Body of pancreas (tissue), 4 donors: ENCODE measurements around the gene STPG1.

Source experiments
- POLR2A ChIP-seq, 3 donors: fragments of 450-650 bp; IDR thresholded peaks; one replicate each; pipeline ENCODE4 v1.6.1; 2016; ENCODE audit warnings: antibody characterized with exemption in 3 of 3, mild to moderate bottlenecking in 2 of 3
- TF ChIP-seq, protein P1 (sequence below), 7 experiments: fragments of 450-650 bp in 4 of 7; fragments of 200-600 bp in 3 of 7; sonication (generic) in 3 of 7; IDR thresholded peaks; one replicate each; pipeline ENCODE4 v1.5.1; 2016 to 2019; ENCODE audit warnings: antibody characterized with exemption in 7 of 7

DNA sequence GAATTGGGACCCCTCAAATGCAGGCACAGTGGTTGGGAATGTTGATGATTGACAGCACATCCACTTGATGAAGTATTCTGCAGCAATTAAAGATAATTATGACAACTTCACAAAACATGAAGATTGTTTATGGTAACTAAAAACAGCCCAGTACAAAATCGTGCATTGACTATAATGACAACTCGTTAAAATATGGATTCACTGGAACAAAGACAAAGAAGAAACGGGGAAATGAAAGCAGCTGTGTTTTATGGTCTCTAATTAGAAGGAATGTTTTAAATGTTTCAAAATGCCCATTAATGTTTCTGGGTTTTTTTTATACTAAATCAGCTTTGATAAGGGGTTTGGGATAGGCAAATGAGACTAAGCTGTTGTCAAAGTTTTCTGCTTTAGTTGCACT is 38.2 kb upstream of the STPG1 start:
- TF ChIP-seq POLR2A (IDR thresholded peaks at IDR 0.05): no peak
- TF ChIP-seq, protein P1, sequence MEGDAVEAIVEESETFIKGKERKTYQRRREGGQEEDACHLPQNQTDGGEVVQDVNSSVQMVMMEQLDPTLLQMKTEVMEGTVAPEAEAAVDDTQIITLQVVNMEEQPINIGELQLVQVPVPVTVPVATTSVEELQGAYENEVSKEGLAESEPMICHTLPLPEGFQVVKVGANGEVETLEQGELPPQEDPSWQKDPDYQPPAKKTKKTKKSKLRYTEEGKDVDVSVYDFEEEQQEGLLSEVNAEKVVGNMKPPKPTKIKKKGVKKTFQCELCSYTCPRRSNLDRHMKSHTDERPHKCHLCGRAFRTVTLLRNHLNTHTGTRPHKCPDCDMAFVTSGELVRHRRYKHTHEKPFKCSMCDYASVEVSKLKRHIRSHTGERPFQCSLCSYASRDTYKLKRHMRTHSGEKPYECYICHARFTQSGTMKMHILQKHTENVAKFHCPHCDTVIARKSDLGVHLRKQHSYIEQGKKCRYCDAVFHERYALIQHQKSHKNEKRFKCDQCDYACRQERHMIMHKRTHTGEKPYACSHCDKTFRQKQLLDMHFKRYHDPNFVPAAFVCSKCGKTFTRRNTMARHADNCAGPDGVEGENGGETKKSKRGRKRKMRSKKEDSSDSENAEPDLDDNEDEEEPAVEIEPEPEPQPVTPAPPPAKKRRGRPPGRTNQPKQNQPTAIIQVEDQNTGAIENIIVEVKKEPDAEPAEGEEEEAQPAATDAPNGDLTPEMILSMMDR (IDR thresholded peaks at IDR 0.05): no peak
